HepG2 (cell line): ENCODE data around the gene EFCAB11.

Experiments used
- BORCS8-MEF2B ChIP-seq: sonication (generic); formaldehyde crosslinking; IDR thresholded peaks from 2 replicates; pipeline ENCODE4 v1.8.0; 2022; ENCODE audit warnings: mild to moderate bottlenecking, missing genetic modification reagents
- HOXA9 ChIP-seq: sonication (generic); formaldehyde crosslinking; IDR thresholded peaks from 2 replicates; pipeline ENCODE4 v1.8.1; 2022; ENCODE audit warnings: missing genetic modification reagents, mild to moderate bottlenecking, moderate library complexity, borderline replicate concordance
- POLR2A ChIP-seq, 2 experiments: IDR thresholded peaks; 2 replicates each; pipeline ENCODE4 v1.6.1; 2011; ENCODE audit warnings: low read depth in 2 of 2, low read length in 2 of 2, mild to moderate bottlenecking in 1 of 2, moderate library complexity in 1 of 2; ENCODE audit not compliant: insufficient read depth in 1 of 2
- SP140L ChIP-seq: sonication (generic); formaldehyde crosslinking; IDR thresholded peaks from 2 replicates; pipeline ENCODE4 v1.4.0; 2020; ENCODE audit warnings: missing genetic modification reagents, borderline replicate concordance
- SRF ChIP-seq: IDR thresholded peaks from 2 replicates; pipeline ENCODE4 v1.6.1; 2011; ENCODE audit warnings: mild to moderate bottlenecking, low read depth, low read length, moderate library complexity
- TCF12 ChIP-seq, 2 experiments: fragments of 450-650 bp in 1 of 2; sonication (generic) in 1 of 2; formaldehyde crosslinking in 1 of 2; IDR thresholded peaks; 2 replicates each; pipeline versions ENCODE4 v1.6.1 to v1.8.0; 2017 to 2022; ENCODE audit warnings: antibody characterized with exemption in 1 of 2, mild to moderate bottlenecking in 1 of 2, missing genetic modification reagents in 1 of 2, moderate library complexity in 1 of 2
- ZFP37 ChIP-seq: sonication (generic); formaldehyde crosslinking; IDR thresholded peaks from 2 replicates; pipeline ENCODE4 v1.4.0; 2020; ENCODE audit warnings: missing genetic modification reagents, borderline replicate concordance
- ZNF274 ChIP-seq: sonication (generic); formaldehyde crosslinking; IDR thresholded peaks from 2 replicates; pipeline ENCODE4 v1.5.1; 2020; ENCODE audit warnings: mild to moderate bottlenecking, missing genetic modification reagents
- TF ChIP-seq, protein P1 (sequence below), 2 experiments: sonication (generic) in 1 of 2; formaldehyde crosslinking in 1 of 2; IDR thresholded peaks; 2 replicates each; pipeline versions ENCODE4 v1.4.0 to v1.6.1; 2018 to 2020; ENCODE audit warnings: missing genetic modification reagents in 2 of 2, borderline replicate concordance in 1 of 2, low read depth in 1 of 2, mild to moderate bottlenecking in 1 of 2, missing biosample characterization in 1 of 2
- TF ChIP-seq, protein P2 (sequence below): IDR thresholded peaks from 2 replicates; pipeline ENCODE4 v1.6.1; 2012; ENCODE audit warnings: inconsistent platforms

- TF ChIP-seq, protein P1, sequence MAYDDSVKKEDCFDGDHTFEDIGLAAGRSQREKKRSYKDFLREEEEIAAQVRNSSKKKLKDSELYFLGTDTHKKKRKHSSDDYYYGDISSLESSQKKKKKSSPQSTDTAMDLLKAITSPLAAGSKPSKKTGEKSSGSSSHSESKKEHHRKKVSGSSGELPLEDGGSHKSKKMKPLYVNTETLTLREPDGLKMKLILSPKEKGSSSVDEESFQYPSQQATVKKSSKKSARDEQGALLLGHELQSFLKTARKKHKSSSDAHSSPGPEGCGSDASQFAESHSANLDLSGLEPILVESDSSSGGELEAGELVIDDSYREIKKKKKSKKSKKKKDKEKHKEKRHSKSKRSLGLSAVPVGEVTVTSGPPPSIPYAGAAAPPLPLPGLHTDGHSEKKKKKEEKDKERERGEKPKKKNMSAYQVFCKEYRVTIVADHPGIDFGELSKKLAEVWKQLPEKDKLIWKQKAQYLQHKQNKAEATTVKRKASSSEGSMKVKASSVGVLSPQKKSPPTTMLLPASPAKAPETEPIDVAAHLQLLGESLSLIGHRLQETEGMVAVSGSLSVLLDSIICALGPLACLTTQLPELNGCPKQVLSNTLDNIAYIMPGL (CRISPR knock-in tag; IDR thresholded peaks at IDR 0.05; ENCODE audit: borderline replicate concordance in 1 of 2, low read depth in 1 of 2), result no peak
- TF ChIP-seq ZNF274 (CRISPR knock-in tag), result no peak
- no peak for TF ChIP-seq BORCS8-MEF2B (CRISPR knock-in tag)
- TF ChIP-seq HOXA9 (CRISPR knock-in tag), result no peak
- no peak for TF ChIP-seq POLR2A (IDR thresholded peaks at IDR 0.05; ENCODE audit: insufficient read depth in 1 of 2, low read depth in 2 of 2, low read length in 2 of 2)
- TF ChIP-seq, protein P2, sequence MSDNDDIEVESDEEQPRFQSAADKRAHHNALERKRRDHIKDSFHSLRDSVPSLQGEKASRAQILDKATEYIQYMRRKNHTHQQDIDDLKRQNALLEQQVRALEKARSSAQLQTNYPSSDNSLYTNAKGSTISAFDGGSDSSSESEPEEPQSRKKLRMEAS, result no peak
- no peak for TF ChIP-seq SRF
- no peak for TF ChIP-seq TCF12 (IDR thresholded peaks at IDR 0.05)
- no peak for TF ChIP-seq TCF12 (CRISPR knock-in tag; IDR thresholded peaks at IDR 0.05)
- TF ChIP-seq SP140L (CRISPR knock-in tag), result no peak
- TF ChIP-seq ZFP37 (CRISPR knock-in tag), result no peak
Observed at GRCh38 chr14:89757313-89757939, 197.1 kb downstream of the EFCAB11 start.
